HG03060 (cell line): ENCODE results near the gene FRA10AC1.
"Not testable (repeated sequence)": the region's sequence is repeated elsewhere in the genome, so short reads cannot be mapped to it uniquely, and the experiment has no call there.

ENCODE experiments used
- ATAC-seq: cut with Tn5 transposase; IDR thresholded peaks from one replicate; pipeline ENCODE4 v1.9.1; 2021; ENCODE audit warnings: low read depth, moderate number of reproducible peaks; ENCODE audit not compliant: unreplicated experiment

The FRA10AC1 gene

GRCh38 chr10:93703841-93704240, 1.4 kb upstream of the FRA10AC1 start:
- ATAC-seq: no peak

- ATAC-seq: no peak
These were observed 674 bp upstream of the FRA10AC1 start for GRCh38 chr10:93703066-93703465.

DNA sequence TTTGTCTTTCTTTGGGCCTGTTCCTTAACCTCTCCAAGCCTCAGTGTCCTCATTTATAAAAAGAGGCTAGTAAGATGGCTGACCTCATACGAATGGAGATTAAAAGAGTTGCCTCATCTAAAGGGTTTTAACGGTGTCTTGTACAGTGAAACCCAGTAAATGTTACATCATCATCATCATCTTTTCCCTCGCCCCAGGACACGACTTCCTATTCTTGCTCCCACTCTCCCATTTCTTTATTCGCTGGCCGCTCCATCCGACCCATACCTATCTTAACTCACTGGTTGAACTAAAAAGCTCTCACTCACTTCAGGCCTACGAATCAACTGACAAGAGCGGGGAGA, 554 bp downstream of the FRA10AC1 start:
- peak; percentile 9 for ATAC-seq

- no peak for ATAC-seq
These were observed 5.2 kb downstream of the FRA10AC1 start for GRCh38 chr10:93697207-93697606.

DNA sequence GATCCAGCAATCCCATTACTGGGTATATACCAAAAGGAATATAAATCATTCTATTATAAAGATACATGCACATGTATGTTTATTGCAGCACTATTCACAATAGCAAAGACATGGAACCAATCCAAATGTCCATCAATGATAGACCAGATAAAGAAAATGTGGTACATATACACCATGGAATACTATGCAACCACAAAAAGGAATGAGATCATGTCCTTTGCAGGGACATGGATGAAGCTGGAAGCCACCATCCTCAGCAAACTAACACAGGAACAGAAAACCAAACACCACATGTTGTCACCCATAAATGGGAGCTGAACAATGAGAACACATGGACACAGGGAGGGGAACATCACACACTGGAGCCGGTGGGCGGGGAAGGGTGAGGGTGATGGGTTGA, 5.8 kb downstream of the FRA10AC1 start:
- not testable (repeated sequence) for ATAC-seq

DNA sequence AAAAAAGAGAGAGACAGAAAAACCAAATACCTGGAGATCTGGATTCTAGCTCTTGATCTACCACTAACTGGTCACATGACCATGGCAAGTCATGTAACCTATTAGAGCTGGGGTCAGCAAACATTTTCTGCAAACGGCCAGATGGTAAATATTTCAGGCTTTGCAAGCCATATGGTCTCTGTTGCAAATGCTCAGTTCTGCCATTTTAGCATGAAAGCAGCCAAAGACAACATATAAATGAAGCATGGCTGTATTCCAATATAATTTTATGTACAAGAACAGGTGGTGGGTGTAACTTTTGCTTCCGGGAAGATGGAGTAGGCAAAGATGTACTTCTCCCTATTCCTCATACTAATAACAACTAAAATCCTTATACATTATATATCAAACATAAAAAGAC, 6.7 kb downstream of the FRA10AC1 start:
- no peak for ATAC-seq

GRCh38 chr10:93687737-93688136, 14.7 kb downstream of the FRA10AC1 start:
- no peak for ATAC-seq

DNA sequence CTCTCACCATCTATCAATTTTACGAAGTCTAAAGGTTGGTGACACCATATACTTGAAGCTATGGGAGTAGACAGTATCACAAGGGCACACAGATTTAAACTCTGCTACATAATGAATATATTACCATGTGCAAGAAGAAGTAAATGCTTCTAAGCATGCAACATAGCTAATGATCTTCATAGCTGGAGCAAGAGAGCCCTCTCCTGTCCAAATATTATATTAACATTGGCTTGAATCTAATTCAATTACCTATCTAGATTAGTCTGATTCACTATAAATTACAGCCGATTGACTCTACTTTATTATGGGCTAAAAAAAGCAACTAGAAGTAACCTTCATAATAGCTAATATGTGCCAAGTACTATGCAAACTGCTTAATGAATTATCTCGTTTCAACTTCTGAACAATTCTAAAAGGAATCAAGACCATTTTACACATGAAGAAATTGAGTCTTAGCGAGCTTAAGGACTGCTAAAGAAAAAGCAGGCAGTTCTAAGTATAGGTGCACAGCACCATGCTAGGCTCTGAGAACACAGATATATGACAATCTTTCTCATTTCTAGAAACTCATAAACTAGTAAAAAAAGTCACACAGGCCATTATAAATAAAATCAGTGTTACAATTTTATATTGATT, 21.9 kb downstream of the FRA10AC1 start:
- no peak for ATAC-seq

- no peak for ATAC-seq
These were observed 23.4 kb downstream of the FRA10AC1 start for GRCh38 chr10:93678805-93679587.

GRCh38 chr10:93678386-93678785, 24.0 kb downstream of the FRA10AC1 start:
- ATAC-seq: no peak

- no peak for ATAC-seq
These were observed 28.6 kb downstream of the FRA10AC1 start for GRCh38 chr10:93673791-93674190.

DNA sequence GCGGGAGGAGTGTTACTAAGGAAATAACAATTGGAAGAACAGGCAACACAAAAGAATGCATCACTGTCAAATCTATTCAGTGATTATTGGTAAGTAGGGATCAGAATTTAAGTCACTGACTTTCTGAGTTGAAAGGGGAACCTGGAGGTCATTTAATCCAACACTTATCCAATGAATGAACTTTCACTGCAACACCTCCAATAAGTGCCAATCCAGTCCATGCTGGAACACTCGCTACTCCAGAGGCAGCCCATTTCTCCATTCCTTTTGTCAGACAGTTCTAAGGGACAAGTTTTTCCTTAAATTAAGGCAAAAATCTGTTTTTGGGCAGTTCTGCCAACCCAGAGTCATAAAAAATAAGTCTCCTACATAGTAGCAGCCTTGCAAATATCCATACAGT, 29.5 kb downstream of the FRA10AC1 start:
- no peak for ATAC-seq

DNA sequence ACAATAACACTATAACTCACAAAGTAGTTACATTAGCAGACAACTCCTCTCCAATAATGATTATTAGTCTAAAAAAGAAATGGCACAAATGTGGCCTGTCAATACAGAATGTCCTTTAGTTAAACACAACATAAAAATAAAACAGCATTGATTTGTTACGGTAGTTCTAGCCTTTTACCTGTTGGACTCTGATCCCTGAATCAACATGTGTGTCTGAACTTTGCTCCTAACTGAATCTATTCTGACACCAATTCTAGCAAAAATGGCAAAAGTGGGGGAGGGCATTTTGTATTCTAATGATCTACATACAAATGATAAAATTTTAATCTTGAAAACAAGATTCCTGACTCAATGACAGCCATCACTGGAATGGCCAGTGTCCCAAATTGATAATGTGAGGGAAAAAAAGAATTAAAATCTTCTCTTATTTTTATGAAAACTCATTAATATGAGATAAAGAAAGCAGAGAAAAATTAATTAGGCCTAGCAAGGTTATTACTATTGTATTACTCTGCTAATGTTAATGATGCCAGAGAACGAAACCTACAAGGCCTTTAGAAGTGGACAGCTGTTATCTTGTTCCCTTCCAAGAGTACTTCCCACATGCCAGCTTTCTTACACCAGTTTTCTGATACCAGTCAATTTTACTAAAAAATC, 30.2 kb downstream of the FRA10AC1 start:
- ATAC-seq: no peak

DNA sequence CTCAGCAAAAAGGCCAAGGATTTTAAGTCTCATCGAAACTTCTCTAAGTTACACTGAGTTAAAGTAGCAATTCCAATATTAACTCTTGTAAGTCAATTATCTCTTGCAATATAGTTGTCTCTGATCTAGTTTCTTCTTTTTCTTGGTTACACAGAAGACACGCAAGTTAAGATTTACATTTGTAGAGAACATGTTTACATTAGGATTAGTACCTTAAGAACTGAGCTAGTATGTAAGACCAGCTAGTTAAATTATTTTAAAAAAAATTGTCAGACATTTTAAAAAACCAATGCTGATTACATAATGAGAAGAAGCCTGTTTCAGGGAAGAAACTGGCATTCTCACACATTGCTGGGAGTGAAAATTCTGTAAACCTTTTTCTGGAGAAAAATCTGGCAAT, 31.4 kb downstream of the FRA10AC1 start:
- no peak for ATAC-seq

DNA sequence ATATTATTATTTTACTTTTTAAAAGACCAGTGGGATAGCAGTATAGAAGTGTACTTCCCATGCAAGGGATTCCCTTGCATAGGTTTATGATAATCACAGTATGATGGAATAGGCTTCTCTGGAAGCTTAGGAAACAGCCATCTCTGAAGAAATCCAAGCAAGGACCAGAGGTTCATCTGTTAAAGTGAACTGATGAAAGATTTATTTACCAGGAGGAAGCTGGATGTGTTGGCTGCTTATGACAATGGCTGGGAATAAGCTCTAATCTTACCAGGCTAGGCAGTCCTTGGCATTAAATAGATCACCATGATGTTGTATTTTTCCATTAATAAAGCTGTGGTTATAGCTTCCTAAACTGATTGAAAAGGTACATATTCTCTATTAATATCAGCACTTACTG, 32.0 kb downstream of the FRA10AC1 start:
- ATAC-seq: no peak

GRCh38 chr10:93667795-93668194, 34.6 kb downstream of the FRA10AC1 start:
- ATAC-seq: no peak

DNA sequence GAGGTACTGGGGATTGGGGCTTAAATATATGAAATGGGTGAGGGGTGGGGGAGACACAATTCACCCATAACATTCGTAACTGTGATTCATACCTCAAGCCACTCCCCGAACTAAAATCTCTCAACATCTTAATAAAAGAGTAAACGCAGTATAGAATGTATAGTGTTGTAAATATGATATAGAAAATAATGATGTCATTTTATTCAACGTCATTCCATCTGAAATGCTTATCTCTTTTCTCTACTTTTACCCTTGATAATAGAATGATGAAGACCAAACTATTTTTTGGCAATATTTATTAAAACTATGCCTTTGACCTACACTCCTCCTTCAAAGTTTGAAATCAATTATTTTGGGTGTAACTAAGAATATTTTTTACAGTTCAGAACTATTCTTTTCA, 36.4 kb downstream of the FRA10AC1 start:
- no peak for ATAC-seq

DNA sequence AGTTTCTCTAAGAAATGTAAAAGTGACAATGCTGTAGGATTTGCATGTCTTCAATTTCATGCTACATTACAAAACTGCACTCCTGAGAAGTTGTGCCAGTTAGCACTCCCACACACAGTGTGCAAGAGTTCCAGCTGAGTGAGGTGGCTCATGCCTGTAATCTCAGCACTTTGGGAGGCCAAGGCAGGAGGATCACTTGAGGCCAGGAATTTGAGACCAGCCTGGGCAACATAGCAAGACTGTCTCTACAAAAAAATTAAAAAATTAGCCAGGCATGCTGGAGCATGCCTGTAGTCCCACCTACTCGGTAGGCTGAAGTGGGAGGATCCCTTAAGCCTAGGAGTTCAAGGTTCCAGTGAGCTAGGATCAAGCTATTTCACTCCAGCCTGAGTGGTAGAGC, 44.6 kb downstream of the FRA10AC1 start:
- ATAC-seq: no peak

GRCh38 chr10:93656155-93656554, 46.2 kb downstream of the FRA10AC1 start:
- no peak for ATAC-seq

DNA sequence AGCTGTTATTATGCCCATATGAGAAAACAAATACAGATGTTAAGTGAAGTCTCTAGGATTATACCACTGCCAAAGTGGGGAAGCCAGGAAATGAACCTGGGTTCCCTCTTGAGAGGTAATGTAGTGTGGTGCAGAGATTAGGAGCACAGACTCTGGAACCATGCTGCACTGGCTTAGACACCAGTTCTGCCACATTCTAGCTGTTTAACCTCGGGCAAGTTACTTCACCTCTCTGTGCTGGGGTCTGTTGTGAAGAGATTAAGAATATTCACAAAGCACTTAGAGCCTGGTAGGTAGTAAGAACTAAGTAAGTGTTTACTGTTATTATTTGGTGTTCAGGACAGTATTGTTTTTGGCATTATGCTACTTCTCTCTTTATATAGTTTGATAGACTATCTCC, 48.2 kb downstream of the FRA10AC1 start:
- no peak for ATAC-seq

DNA sequence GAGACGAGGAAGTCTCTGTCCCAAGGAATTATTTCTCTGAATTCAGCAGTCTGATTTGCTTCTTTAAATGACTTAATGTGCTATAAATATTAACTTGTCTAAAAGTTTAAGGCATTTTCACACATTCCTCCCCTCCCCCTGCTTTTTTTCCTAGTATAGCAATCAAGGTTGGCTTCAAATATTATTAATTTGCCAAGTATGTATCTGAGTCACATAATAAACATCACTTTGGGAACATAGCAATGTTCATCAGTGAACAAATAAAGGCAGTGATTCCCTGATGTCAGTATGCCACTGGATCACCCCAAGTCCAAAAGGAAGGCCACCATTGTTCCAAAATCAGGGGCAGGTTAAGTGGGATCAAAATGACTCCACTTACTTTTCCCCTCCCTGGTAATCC, 49.5 kb downstream of the FRA10AC1 start:
- no peak for ATAC-seq

GRCh38 chr10:93639791-93640190, 62.6 kb downstream of the FRA10AC1 start:
- no peak for ATAC-seq
